Measurements from ENCODE around the gene MYH9. TPM values are rescaled to one million over a fixed set of nuclear protein-coding genes. Genes with fewer than 3 reads are reported as not detected.
"Not testable (repeated sequence)": the region's sequence is repeated elsewhere in the genome, so short reads cannot be mapped to it uniquely, and the experiment has no call there.

The MYH9 gene
- total and polyA plus RNA-seq, 5 experiments from 2014 or later: 51.2 to 718 (median 389) TPM

DNA sequence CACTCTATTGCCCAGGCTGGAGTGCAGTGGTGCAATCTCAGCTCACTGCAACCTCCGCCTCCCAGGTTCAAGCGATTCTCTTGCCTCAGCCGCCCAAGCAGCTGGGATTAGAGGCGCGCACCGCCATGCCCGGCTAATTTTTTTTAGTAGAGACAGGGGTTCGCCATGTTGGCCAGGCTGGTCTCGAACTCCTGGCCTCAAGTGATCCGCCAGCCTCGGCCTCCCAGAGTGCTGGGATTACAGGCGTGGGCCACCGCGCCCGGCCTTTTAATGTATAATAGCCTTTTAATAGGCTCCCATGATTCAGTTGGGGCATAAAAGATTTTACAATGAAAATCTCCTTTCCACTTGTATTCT is 21.8 kb upstream of the MYH9 start:
- H3K27me3 Mint-ChIP-seq, H3K9me3 Mint-ChIP-seq, ATAC-seq: not testable (repeated sequence)

DNA sequence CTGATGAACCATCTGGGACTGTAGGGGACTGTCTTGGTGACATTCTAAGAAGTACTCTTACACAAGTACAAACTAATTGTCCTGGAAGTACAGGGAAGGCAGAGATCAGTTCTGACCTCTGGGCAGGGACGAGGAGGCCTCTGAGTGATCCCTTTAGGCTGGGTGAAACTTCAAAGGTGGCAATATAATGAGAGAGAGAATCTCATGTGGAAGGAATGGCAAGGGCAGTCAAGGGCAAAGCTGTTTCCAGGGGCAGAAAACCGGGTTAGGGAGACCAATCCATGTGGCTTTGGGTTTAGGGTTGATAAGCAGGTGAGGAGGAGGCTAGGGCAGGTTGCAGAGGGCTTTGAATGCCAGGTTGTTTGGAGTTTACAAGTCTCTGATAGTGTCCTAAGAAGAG is 21.3 kb upstream of the MYH9 start:
- POLR2A ChIA-PET: interaction anchor here (1.9 to 3.9 kb wide), 3 partner anchors 15 to 46 kb away, joined by 7 to 18 read pairs (median 13); partner anchors contain the start of gene MYH9
- DNase-seq (no peak), ATAC-seq (no peak)
- Mint-ChIP-seq H3K4me1 (peaks cover 22 to 76% (median 64%) of the 10 kb centered on the region in 4 donors), H3K4me3 (peak overlapping the region in 7 of 10 donors; percentile 1 to 86 (median 46)), H3K9me3 (no peaks in the 10 kb centered on the region), H3K27ac (peak overlapping the region; percentile 37 to 96 (median 84)), H3K27me3 (no peaks in the 10 kb centered on the region), H3K36me3 (no peaks in the 10 kb centered on the region)

More for the DNA sequence above, 21.8 kb upstream of the MYH9 start:
- DNase-seq, H3K36me3 Mint-ChIP-seq: not testable (repeated sequence)
- Mint-ChIP-seq H3K4me3 (peak overlapping the region; percentile 64 to 86 (median 80)), H3K4me1 (peaks cover 22 to 72% (median 61%) of the 10 kb centered on the region in 4 donors), H3K27ac (peak overlapping the region; percentile 75 to 96 (median 88))
- POLR2A ChIA-PET: interaction anchor here (0.6 to 3.9 kb wide), 8 partner anchors 14 to 102 kb away, joined by 4 to 18 read pairs (median 8); partner anchors contain the start of gene MYH9

DNA sequence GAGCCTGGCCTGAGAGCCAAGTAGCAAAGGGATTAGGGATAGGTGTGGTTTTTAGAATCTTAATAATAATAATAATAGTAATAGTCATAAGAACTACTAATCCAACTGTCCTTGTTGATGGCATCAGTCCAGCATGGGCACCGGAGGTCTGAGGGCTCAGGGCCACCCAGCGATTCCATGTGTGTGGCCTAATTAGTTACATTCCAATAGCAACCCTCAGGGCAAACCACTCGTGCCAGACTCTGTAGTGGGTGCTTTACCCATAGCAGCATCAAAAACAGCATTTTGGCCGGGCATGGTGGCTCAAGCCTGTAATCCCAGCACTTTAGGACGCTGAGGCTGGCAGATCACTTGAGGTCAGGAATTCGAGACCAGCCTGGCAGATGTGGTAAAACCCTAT is 19.0 kb upstream of the MYH9 start:
- peaks cover 22 to 74% (median 60%) of the 10 kb centered on the region in 4 donors for H3K4me1 Mint-ChIP-seq
- peak overlapping the region; percentile 32 to 97 (median 86) for H3K27ac Mint-ChIP-seq
- H3K9me3 Mint-ChIP-seq: no peaks in the 10 kb centered on the region
- peak overlapping the region in 1 of 10 donors; percentile 70 for H3K4me3 Mint-ChIP-seq
- DNase-seq: no peak
- no peak for ATAC-seq
- POLR2A ChIA-PET: interaction anchor here (0.6 to 4.1 kb wide), 13 partner anchors 9 to 74 kb away, joined by 3 to 35 read pairs (median 7); partner anchors contain the start of gene MYH9
- H3K27me3 Mint-ChIP-seq: no peaks in the 10 kb centered on the region
- H3K36me3 Mint-ChIP-seq: no peaks in the 10 kb centered on the region

DNA sequence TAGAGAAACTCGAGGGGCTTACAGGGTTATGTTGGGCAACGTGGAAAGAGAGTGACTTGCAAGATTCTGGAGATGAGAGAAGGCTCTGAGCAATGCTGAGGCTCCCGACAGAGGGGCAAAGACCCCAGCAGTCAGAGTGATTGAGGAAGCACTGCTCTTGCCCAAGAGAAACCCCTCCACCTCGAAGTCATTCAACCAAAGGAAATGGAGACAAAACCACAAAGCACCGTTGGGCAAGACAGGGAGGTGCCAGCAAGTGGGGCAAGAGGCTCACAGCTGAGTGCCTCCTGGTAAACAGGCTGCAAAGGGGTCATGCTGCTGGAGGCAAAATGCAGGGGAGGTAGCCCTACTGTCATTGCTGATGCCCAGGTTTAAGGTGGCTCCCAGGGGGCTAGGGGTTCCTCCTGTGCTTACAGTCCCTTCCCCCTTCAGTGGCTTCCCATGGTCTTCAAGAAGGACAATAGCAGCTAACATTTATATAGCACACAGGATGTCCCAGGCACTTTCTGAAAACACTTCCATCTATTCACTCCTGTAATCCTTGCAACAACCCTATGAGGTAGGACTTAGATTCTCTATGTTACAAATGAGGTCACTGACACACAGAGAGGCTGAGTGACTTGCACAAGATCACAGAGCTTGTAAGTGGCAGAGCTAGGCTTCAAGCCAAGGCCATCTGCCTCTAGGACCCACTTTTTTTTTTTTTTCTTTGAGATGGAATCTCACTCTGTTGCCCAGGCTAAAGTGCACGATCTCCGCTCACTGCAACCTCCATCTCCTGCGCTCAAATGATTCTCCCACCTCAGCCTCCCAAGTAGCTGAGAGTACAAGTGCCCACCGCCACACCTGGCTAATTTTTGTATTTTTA is 18.1 kb upstream of the MYH9 start:
- Mint-ChIP-seq H3K27me3 (no peaks in the 10 kb centered on the region), H3K36me3 (no peaks in the 10 kb centered on the region), H3K27ac (peak overlapping the region; percentile 83 to 97 (median 91)), H3K9me3 (no peaks in the 10 kb centered on the region), H3K4me1 (peaks cover 22 to 71% (median 60%) of the 10 kb centered on the region in 4 donors), H3K4me3 (peak overlapping the region; percentile 26 to 70 (median 59))
- peak; percentile 67 to 68 for ATAC-seq
- POLR2A ChIA-PET: interaction anchor here (0.5 to 4.1 kb wide), 20 partner anchors 8 to 105 kb away, joined by 3 to 35 read pairs (median 4); partner anchors contain the start of genes MYH9 and TXN2
- DNase-seq: peak in 9 of 10 donors; percentile 32 to 78 (median 59)

DNA sequence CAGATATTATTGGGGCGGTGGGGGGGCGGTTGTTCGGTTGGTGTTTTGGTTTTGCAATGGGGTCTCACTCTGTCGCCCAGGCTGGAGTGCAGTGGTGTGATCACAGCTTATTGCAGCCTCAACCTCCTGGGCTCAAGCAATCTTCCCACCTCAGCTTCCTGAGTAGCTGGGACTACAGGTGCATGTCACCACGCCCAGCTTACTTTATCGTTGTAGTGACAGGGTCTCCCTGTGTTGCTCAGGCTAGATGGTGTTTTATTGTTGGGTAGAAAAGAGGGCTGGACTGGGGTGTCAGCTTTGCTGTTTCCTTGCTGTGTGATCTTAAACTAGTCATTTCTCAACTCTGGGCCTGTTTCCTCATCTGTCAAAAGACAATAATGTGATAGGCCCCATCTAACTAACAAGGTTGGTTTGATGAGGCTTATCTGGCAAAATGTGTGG is 17.5 kb upstream of the MYH9 start:
- POLR2A ChIA-PET: interaction anchor here (0.5 to 4.1 kb wide), 15 partner anchors 9 to 105 kb away, joined by 3 to 35 read pairs (median 7); partner anchors contain the start of genes MYH9 and TXN2
- peak overlapping the region; percentile 83 to 97 (median 91) for H3K27ac Mint-ChIP-seq
- H3K27me3 Mint-ChIP-seq: no peaks in the 10 kb centered on the region
- H3K4me1 Mint-ChIP-seq: peaks cover 22 to 66% (median 55%) of the 10 kb centered on the region in 4 donors
- DNase-seq: no peak
- no peaks in the 10 kb centered on the region for H3K9me3 Mint-ChIP-seq
- ATAC-seq: peak in 1 of 2 donors; percentile 50
- peak overlapping the region; percentile 26 to 70 (median 59) for H3K4me3 Mint-ChIP-seq
- no peaks in the 10 kb centered on the region for H3K36me3 Mint-ChIP-seq

DNA sequence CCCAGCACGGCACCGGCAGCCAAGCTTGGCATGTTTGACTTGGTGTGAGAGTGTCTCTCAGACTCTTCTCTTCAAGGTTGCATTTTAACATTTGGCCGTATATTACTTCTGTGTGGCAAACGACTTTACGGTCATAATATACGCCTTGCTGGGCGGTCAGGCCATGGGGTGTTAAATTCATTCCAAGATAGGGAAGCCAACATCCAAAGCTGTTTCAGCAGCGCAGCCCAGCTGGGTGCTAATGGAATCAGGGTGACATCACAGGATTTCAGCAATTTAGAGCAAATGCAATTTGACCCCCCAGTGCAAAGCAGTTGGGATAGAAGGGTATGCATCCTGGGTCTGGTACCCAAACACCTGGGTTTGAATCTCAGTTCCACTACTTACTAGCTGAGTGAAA is 16.7 kb upstream of the MYH9 start:
- Mint-ChIP-seq H3K4me1 (peaks cover 20 to 62% (median 51%) of the 10 kb centered on the region in 4 donors), H3K27me3 (no peaks in the 10 kb centered on the region), H3K4me3 (peak overlapping the region in 6 of 10 donors; percentile 33 to 70 (median 52)), H3K27ac (peak overlapping the region in 9 of 10 donors; percentile 88 to 97 (median 91)), H3K36me3 (no peaks in the 10 kb centered on the region), H3K9me3 (no peaks in the 10 kb centered on the region)
- POLR2A ChIA-PET: interaction anchor here (0.9 to 4.1 kb wide), 8 partner anchors 11 to 97 kb away, joined by 3 to 35 read pairs (median 10); partner anchors contain the start of gene MYH9
- DNase-seq (no peak), ATAC-seq (no peak)

DNA sequence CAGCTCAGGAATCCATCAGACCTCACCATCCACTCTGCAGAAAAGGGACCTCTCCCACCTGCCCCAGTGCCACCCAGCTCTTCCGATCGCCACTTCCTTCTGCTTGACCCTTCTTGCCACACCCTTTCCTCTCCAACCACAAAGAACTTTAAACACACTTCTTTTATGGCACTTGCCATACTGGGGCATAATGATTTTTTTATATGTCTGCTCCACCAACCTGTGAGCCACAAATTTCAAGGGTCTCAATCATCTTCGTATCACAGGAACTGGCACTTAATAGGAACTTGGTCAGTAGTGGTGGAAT is 11.7 kb upstream of the MYH9 start:
- H3K36me3 Mint-ChIP-seq: no peaks in the 10 kb centered on the region
- POLR2A ChIA-PET: no interaction called here
- H3K27me3 Mint-ChIP-seq: no peaks in the 10 kb centered on the region
- peak overlapping the region in 2 of 10 donors; percentile 4 to 39 for H3K4me3 Mint-ChIP-seq
- H3K27ac Mint-ChIP-seq: peak overlapping the region in 4 of 10 donors; percentile 1 to 74 (median 30)
- peaks cover 21 to 50% (median 39%) of the 10 kb centered on the region in 4 donors for H3K4me1 Mint-ChIP-seq
- DNase-seq (no peak), ATAC-seq (no peak)
- H3K9me3 Mint-ChIP-seq: no peaks in the 10 kb centered on the region

DNA sequence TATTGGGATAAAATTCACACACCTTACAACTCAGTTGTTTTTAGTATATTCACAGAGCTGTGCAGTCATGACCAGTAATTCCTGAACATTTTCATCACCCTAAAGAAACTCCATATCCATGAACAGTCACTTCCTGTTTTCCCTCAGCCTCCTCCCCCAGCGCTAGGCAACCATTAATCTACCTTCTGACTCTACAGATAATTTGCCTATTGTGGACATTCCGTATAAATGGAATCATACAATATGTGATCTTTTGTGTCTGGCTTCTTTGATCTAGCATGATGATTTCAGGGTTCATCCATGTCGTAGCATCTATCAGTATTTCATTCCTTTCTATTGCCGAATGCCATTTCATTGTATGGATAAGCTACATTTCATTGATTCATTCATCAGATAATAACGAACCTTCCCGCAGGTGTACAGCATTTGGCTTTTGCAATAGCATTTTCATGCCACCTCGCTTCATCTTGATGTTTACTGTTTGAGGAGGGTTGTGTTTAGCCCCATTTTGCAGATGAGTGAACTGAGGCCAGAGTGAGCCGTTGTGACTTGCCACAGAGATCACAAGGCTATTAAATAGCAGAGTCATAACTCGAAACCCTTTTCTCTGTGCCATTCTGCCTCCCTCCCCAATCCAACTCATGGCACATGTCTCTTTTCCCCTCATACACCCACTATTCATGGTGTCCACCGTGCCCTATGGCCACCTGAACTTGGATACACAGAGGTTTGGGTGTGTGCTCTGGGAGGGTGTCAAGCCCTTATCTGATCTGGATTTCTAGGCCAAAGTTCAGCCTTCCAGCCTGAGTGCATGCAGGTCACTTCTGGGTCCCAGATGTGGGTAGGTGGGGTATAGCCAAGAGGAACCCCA is 11.1 kb upstream of the MYH9 start:
- no peak for ATAC-seq
- peak overlapping the region in 1 of 10 donors; percentile 39 for H3K4me3 Mint-ChIP-seq
- no peaks in the 10 kb centered on the region for H3K27me3 Mint-ChIP-seq
- POLR2A ChIA-PET: interaction anchor here (0.8 to 1.3 kb wide), 6 partner anchors 10 to 56 kb away, joined by 3 to 10 read pairs (median 4); partner anchors contain the start of gene MYH9
- no peaks in the 10 kb centered on the region for H3K36me3 Mint-ChIP-seq
- no peak for DNase-seq
- peak overlapping the region in 4 of 10 donors; percentile 1 to 74 (median 46) for H3K27ac Mint-ChIP-seq
- H3K4me1 Mint-ChIP-seq: peaks cover 21 to 50% (median 39%) of the 10 kb centered on the region in 4 donors
- no peaks in the 10 kb centered on the region for H3K9me3 Mint-ChIP-seq

DNA sequence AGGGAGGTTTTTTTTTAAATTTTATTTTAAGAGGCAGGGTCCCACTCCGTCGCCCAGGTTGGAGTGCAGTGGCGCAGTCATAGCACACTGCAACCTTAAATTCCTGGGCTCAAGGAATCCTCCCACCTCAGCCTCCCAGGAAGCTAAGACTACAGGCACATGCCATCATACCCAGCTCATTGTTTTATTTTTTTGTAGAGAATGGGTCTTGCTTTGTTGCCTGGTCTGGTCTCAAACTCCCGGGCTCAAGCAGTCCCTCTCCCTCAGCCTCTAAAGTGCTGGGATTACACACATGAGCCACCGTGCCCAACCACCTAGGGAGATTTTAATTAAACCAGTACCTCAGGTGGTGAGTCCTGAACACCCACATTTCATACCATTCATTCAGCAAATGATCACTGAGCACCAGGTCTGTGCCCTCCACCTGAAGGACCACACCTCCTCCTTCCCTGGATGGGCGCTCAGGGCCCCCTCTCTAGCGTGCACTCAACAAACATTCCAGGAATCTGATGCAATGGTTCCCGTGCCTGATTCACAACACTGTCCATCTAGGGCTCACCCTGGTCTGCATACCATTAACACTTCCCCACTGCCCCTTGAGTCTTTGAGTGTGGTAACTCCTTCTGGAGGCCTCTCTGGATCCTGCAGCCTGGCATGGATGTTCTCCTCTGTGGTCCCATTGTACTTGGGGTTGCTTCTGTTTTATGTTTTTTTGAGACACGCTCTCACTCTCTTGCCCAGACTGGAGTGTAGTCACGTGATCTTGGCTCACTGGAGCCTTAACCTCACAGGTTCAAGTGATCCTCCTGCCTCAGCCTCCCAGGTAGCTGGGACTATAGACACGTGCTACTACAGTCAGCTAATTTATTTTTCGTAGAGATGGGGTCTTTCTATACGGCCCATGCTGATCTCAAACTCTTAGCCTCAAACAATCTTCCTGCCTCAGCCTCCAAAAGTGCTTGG is 9.6 kb upstream of the MYH9 start:
- ATAC-seq (no peak), DNase-seq (no peak)
- POLR2A ChIA-PET: interaction anchor here (0.8 to 1.3 kb wide), 6 partner anchors 8 to 57 kb away, joined by 3 to 10 read pairs (median 4); partner anchors contain the start of gene MYH9
- Mint-ChIP-seq H3K27ac (peak overlapping the region in 6 of 10 donors; percentile 6 to 75 (median 61)), H3K4me1 (peaks cover 21 to 46% (median 38%) of the 10 kb centered on the region in 4 donors), H3K4me3 (no peak overlapping the region), H3K36me3 (no peaks in the 10 kb centered on the region), H3K9me3 (no peaks in the 10 kb centered on the region), H3K27me3 (no peaks in the 10 kb centered on the region)

DNA sequence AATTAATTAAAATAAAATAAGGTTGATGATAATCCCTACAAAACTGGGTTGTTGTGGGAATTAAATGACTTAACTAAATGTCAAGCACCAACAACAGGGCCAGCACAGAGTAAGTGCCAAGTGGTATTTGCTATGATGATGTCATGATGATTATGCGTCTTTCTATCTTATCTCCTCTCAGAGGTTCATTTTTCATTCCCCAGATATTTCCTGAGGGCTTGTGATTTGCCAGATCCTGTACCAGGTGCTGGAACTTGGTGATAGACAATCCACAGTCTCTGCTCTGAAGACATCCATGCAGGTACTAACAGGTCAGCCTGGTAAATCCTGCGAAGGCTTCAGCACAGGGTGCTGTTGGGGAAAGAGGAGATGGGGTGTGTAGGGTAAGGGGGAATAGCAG is 8.1 kb upstream of the MYH9 start:
- POLR2A ChIA-PET: no interaction called here

More for the DNA sequence above, 8.1 kb upstream of the MYH9 start:
- no peak for ATAC-seq
- H3K9me3 Mint-ChIP-seq: no peaks in the 10 kb centered on the region
- H3K36me3 Mint-ChIP-seq: no peaks in the 10 kb centered on the region
- H3K4me3 Mint-ChIP-seq: no peak overlapping the region
- DNase-seq: no peak
- peak overlapping the region in 2 of 10 donors; percentile 55 to 86 for H3K27ac Mint-ChIP-seq
- H3K4me1 Mint-ChIP-seq: peaks cover 21 to 49% (median 36%) of the 10 kb centered on the region in 4 donors
- no peaks in the 10 kb centered on the region for H3K27me3 Mint-ChIP-seq
